Cardiac fibroblast (primary cell): ENCODE data around the gene CTCFL.
A peak's percentile ranks its signal among the peaks of the same experiment; 100 is the strongest.

Experiments used
- DNase-seq, 2 donors: peaks; one replicate each; pipeline versions ENCODE4 v3.0.0 to v3.0.0-alpha.2; 2010; ENCODE audit warnings: low read depth in 2 of 2
- H3K4me3 ChIP-seq, 2 donors: replicated peaks in 1 of 2; 1 replicate in 1 of 2; 2 replicates in 1 of 2; pipeline ENCODE4 v1.5.1; 2011; ENCODE audit warnings: low read depth in 2 of 2, low read length in 2 of 2, mild to moderate bottlenecking in 2 of 2, moderate library complexity in 1 of 2
- TF ChIP-seq, protein P1 (sequence below): IDR thresholded peaks from one replicate; pipeline ENCODE4 v1.5.1; 2011; ENCODE audit warnings: low read depth, mild to moderate bottlenecking, low read length, inconsistent platforms

The CTCFL gene

DNA sequence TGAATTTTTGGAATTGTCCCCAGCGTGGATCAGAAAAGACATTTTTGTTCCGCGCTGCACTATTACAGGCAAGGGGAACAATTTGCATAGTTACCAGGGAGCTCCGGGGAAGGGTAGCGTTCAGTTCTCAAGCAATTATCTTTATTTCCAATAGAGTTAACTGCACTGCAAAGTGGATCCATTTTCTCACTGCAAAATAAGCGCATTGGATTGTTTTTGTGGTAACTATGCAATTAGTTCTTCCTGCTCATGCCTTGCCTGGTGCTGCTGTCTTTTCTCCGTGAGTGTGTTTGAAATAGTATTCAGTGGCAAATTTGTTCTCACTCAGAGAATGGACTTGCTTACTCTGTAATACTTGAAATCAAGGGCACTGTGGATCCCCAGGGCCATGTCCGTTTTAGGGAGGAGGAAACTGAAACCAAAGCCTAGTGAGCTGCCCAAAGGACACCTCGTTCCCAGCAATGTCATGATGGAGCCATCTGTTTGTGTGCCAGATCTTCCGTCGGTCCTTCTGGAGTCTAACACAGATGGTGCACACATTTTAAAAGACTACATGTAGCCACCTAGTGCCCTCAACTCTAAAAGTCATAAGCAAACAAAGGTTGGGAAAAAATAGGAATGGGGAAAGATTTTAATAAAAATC is 28.6 kb upstream of the CTCFL start:
- TF ChIP-seq, protein P1, sequence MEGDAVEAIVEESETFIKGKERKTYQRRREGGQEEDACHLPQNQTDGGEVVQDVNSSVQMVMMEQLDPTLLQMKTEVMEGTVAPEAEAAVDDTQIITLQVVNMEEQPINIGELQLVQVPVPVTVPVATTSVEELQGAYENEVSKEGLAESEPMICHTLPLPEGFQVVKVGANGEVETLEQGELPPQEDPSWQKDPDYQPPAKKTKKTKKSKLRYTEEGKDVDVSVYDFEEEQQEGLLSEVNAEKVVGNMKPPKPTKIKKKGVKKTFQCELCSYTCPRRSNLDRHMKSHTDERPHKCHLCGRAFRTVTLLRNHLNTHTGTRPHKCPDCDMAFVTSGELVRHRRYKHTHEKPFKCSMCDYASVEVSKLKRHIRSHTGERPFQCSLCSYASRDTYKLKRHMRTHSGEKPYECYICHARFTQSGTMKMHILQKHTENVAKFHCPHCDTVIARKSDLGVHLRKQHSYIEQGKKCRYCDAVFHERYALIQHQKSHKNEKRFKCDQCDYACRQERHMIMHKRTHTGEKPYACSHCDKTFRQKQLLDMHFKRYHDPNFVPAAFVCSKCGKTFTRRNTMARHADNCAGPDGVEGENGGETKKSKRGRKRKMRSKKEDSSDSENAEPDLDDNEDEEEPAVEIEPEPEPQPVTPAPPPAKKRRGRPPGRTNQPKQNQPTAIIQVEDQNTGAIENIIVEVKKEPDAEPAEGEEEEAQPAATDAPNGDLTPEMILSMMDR, result no peak
- H3K4me3 ChIP-seq, result no peak overlapping the region
- no peak for DNase-seq

GRCh38 chr20:57552471-57552870 is 27.5 kb upstream of the CTCFL start:
- H3K4me3 ChIP-seq, result no peak overlapping the region
- TF ChIP-seq, protein P1, result no peak
- no peak for DNase-seq

DNA sequence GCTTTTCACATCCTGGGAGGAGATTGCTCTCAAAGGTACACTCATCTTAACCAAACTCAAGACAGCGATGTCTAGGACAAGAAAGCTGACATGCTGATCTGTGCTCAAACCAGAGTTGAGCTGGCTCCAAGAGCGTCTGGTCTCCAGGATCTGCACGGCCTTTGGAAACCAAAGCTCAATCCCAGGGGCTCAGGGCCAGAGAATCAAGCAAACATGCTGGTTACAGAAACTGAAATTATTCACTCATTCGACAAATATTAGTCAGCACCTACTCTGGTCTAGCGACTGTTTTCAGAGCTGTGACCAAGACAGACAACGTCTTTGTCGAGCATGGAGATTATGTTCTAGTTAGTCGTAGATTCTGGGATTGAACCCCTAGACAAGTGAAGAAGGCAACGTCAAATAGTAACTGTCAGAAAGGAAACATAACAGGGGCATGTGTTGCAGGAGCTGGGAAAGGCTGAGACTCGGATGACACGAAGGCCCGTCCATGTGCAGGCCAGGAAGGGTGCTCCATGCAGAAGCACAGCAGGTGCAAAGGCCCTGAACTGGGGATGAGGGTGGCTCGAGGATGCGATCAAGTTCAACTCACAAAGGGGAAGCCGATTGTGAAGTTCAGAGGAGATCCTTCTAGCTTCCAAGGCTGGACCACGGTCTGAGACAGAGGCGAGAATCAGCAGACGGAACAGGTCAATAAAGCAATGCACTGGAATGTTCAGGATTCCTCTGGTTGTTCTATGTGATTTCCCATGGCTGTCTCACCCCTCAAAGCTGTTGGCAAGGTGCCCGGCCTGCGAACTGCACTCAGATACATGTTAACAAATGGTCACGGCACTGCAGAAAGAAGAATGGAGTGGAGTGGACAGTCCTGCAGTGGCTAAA is 23.5 kb upstream of the CTCFL start:
- DNase-seq, result peak in 1 of 2 donors; percentile 6
- TF ChIP-seq, protein P1, result no peak

DNA sequence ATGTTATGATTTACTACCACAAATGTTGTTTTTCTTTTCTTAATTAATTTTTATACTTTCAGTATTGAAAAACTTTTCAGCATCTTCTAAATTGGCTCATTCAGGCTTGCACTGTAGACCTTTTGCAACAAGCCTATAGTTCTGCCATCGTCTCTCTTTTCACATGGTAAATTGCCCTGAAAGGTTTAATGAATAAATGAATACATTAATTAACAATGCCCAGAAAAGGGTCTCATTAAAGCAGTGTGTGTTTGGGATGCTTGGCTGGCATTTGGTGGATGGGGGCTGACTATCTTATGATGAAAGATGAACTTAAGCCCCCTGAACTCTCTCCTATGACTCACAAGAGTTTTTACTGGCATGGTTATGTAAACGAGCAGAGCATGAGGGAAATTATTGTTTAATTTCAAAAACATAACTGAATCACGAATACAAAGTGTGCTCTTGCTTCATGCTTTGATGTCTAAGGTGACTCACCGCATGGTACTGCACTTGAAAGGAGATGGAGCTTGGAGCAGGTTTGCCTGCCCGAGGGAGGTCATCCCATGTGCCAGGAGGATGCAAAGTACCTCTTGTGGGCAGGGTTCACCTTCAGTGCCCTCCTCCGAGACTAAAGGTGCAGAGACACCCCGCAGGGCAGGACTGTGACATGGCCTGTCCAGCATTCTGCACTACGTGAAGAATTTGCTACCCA is 22.2 kb upstream of the CTCFL start:
- H3K4me3 ChIP-seq, result no peak overlapping the region
- DNase-seq, result peak in 1 of 2 donors; percentile 18
- TF ChIP-seq, protein P1, result no peak

More for the DNA sequence above, 23.5 kb upstream of the CTCFL start:
- H3K4me3 ChIP-seq, result no peak overlapping the region

DNA sequence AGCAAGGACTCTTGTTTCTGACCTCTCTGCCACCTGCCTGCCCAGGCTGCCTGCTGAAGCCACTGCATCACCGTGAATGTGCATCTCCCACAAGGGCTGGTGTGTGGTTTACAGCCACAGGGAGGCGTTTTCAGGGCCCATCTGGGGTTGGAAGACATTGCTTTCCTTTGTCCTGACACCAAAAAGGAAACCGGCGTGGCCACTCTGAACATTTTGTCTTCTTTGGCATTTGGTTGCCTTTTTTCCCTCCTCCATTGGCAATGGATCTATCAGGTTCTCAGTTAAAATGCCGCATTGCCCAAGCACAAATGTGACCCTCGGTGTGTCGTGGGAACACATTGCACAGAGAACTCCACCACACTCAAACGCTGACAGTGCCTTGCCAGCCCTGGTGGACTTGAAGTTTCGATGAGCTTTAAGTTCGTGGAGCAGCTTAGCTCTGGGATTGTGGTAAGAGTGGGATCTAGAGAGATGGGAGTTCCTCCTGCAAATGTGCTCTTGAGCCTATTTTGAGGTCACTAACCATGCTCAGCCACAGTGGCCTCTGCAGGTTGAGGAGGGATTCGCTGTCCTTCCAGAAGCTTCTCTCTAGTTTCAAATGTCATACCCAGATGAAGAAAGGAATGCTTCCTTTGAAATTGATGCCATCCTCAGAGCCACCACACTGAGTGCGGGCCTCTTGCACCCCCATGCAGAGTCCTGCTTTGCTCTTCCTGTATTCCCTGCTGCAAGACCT is 21.2 kb upstream of the CTCFL start:
- TF ChIP-seq, protein P1, result no peak
- no peak overlapping the region for H3K4me3 ChIP-seq
- DNase-seq, result no peak

DNA sequence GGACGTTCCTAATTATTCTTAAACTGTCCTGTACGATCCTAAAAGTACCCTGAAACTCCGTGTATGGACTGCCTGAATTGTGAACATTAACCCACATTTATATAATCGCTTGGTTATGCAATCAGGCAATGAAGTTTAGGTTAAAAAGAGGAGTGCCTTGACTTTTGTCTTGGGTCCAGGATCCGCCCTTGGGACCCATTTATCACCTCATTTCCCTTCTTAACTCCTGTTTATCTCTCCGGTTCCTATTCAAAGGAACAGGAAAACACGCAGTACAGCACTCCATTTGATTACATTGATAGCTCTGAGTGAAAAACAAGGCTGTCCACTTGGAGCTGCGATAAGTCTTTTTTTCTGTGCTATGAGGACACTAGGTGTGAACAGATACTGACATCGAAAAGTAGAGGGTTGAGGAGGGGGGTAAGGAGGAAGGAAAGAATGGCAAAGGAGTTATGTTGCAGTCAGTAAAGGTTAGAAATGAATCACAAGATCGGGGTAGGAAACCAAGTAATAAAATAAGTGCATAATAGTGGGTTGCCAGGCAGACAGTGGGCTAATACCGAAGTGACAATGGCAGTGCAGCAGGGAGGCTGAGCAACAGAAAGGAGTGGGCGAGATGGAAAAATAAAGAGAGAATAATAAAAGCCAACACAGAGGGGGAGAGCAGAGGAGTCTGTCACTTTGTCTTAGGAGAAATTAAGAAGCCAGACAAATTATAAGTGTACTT is 20.1 kb upstream of the CTCFL start:
- TF ChIP-seq, protein P1, result no peak
- no peak overlapping the region for H3K4me3 ChIP-seq
- no peak for DNase-seq
